Upper lobe of left lung (tissue), 6 donors: ENCODE measurements around the gene FARP1. TPM values are rescaled to one million over a fixed set of nuclear protein-coding genes. Genes with fewer than 3 reads are reported as not detected.
A peak's percentile ranks its signal among the peaks of the same experiment; 100 is the strongest.

ENCODE experiments used
- ATAC-seq, 2 donors: fragments of 200-7000 bp; cut with Tn5 transposase; one replicate each; pipeline ENCODE4 v1.9.1; 2022; ENCODE audit warnings: mild to moderate bottlenecking in 2 of 2, moderate library complexity in 2 of 2; ENCODE audit not compliant: low FRiP score in 2 of 2
- DNase-seq, 2 donors: peaks; one replicate each; pipeline ENCODE4 v3.0.0-alpha.2; 2019 to 2020
- H3K27ac ChIP-seq, 4 donors: fragments of 200-600 bp; sonication (generic); one replicate each; pipeline ENCODE4 v1.5.1; 2016 to 2019
- H3K27me3 ChIP-seq, 4 donors: fragments of 200-600 bp; sonication (generic); one replicate each; pipeline ENCODE4 v1.5.1; 2017 to 2019
- H3K36me3 ChIP-seq, 4 donors: fragments of 200-600 bp; sonication (generic); one replicate each; pipeline ENCODE4 v1.5.1; 2016 to 2019
- H3K4me1 ChIP-seq, 4 donors: fragments of 200-600 bp; sonication (generic); one replicate each; pipeline ENCODE4 v1.5.1; 2018 to 2019
- H3K4me3 ChIP-seq, 4 donors: fragments of 200-600 bp; sonication (generic); one replicate each; pipeline ENCODE4 v1.5.1; 2017 to 2019; ENCODE audit warnings: mild to moderate bottlenecking in 2 of 4, moderate library complexity in 1 of 4
- H3K9me3 ChIP-seq, 4 donors: fragments of 200-600 bp; sonication (generic); one replicate each; pipeline ENCODE4 v1.5.1; 2018 to 2019
- CTCF ChIP-seq, 6 experiments: fragments of 450-650 bp in 4 of 6; fragments of 200-600 bp in 2 of 6; sonication (generic) in 2 of 6; IDR thresholded peaks; one replicate each; pipeline ENCODE4 v1.5.1; 2016 to 2019; ENCODE audit warnings: antibody characterized with exemption in 6 of 6
- EP300 ChIP-seq, 4 donors: sonication (generic); formaldehyde crosslinking; IDR thresholded peaks; one replicate each; pipeline ENCODE4 v1.5.1; 2017; ENCODE audit warnings: antibody characterized with exemption in 4 of 4, control low read depth in 2 of 4
- POLR2A ChIP-seq, 4 donors: fragments of 450-650 bp; IDR thresholded peaks; one replicate each; pipeline ENCODE4 v1.5.1; 2016 to 2017; ENCODE audit warnings: antibody characterized with exemption in 4 of 4, mild to moderate bottlenecking in 2 of 4
- POLR2AphosphoS5 ChIP-seq, 2 donors: sonication (generic); formaldehyde crosslinking; IDR thresholded peaks; one replicate each; pipeline ENCODE4 v1.5.1; 2017; ENCODE audit warnings: antibody characterized with exemption in 2 of 2
- WGBS, 2 donors: methylation state at CpG; one replicate each; pipeline ENCODE4 v1.1.5; 2017 to 2018; 5-methylcytosine and 5-hydroxymethylcytosine counted together
- total RNA-seq, 6 donors: library from RNA; depleted of rRNA in 4 of 6; stranded (reverse); fragments of >200 nt in 4 of 6; gene quantifications; one replicate each; pipeline versions ENCODE4 v1.1.0 to v1.2.1, GENCODE V29; 2016 to 2021
- donor health status: DM: no; HTN: no; CAD: no; lungs with moderate emphysema.
- donor health status: DM: no; HTN: yes; CAD: no; lungs with severe emphysema.

FARP1 gene
- total RNA-seq, 6 donors from 2014 or later = 65.7 to 111 (median 91.8) TPM

DNA sequence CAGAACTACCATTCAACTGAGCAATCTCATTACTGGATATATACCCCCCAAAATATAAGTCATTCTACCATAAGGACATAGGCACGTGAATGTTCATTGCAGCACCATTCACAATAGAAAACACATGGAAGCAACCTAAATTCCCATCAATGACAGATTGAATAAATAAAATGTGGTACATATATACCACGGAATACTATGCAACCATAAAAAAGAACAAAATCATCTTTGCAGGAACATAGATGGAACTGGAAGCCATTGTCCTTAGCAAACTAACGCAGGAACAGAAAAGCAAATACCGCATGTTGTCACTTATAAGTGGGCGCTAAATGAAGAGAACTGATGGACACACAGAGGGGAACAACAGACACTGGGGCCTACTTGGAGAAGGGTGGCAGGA is 20.0 kb downstream of the FARP1 start:
- ATAC-seq (no peak), DNase-seq (no peak)
- no peaks in the 10 kb centered on the region for H3K27me3 ChIP-seq
- TF ChIP-seq POLR2A (IDR thresholded peaks at IDR 0.05) (no peak), POLR2AphosphoS5 (IDR thresholded peaks at IDR 0.05) (no peak), CTCF (IDR thresholded peaks at IDR 0.05) (no peak), EP300 (IDR thresholded peaks at IDR 0.05) (no peak)
- H3K4me3 ChIP-seq = no peak overlapping the region
- H3K4me1 ChIP-seq = peaks cover 0 to 8% (median under 1%) of the 10 kb centered on the region in 4 donors
- 96 to 97% methylated on average over 5 of the region's 5 CpGs for WGBS, 2 donors
- H3K9me3 ChIP-seq = no peaks in the 10 kb centered on the region
- H3K36me3 ChIP-seq = peaks cover 0 to 4% (median 0%) of the 10 kb centered on the region in 4 donors
- H3K27ac ChIP-seq = no peak overlapping the region

DNA sequence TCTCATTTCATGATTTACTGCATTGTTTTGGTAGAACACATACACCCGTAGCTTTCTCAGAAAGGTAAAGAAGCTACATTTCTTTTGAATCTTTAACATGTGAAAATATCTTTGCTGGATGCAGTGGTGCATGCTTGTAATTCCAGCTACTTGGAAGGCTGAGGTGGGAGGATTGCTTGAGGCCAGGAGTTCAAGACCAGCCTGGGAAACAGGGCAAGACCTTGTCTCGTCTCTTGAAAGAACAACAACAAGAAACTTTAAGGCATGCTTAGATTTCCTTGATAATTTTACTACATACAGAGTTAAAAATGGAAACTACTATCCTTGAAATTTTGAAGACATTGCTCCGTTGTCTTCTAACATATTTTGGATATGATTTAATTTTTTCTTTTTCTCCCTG is 26.4 kb downstream of the FARP1 start:
- H3K4me3 ChIP-seq = no peak overlapping the region
- H3K27me3 ChIP-seq = no peaks in the 10 kb centered on the region
- DNase-seq (no peak), ATAC-seq (no peak)
- no peak overlapping the region for H3K27ac ChIP-seq
- peaks cover 26 to 31% (median 29%) of the 10 kb centered on the region in 4 donors for H3K4me1 ChIP-seq
- TF ChIP-seq CTCF (IDR thresholded peaks at IDR 0.05) = no peak
- no peak for TF ChIP-seq EP300 (IDR thresholded peaks at IDR 0.05)
- TF ChIP-seq POLR2AphosphoS5 (IDR thresholded peaks at IDR 0.05) = no peak
- TF ChIP-seq POLR2A (IDR thresholded peaks at IDR 0.05) = no peak
- H3K9me3 ChIP-seq = no peaks in the 10 kb centered on the region
- H3K36me3 ChIP-seq = no peaks in the 10 kb centered on the region
- 82 to 90% methylated on average over 3 of the region's 3 CpGs for WGBS, 2 donors

DNA sequence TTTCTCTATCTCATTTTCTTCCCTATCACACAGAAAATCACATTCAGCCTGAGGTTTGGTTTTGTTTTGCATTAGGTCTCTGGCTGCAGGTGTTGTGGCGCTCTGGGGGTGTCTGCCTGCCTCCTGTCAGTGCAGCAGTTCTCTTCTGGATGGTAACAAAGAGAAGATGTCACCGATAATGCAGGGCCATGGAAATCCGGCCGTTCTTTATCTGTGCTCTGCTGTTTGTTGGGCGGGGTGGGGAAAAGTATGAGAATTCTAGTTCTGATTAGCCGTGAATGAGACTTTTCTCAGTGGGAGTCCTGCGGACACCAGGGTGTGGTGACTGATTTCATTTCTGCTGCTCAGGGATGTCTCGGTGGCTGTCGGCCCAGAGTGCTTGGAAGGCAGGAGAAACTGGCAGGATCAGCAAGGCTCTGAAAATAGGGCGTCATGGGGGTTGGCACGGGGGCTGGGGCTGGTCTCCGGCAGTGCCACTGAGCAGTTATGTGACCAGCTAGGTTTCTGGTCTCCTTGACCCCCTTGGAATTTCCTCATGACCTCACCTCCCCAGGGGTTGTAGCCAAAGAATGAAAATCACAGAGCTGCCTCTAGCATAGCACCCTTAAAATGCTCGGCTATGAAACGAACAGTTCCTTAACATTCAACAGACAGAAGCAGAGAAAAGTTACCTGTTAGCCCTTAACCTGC is 29.2 kb downstream of the FARP1 start:
- no peaks in the 10 kb centered on the region for H3K27me3 ChIP-seq
- H3K9me3 ChIP-seq = no peaks in the 10 kb centered on the region
- no peak for TF ChIP-seq POLR2A (IDR thresholded peaks at IDR 0.05)
- TF ChIP-seq EP300 (IDR thresholded peaks at IDR 0.05) = no peak
- TF ChIP-seq CTCF (IDR thresholded peaks at IDR 0.05) = no peak
- no peak for TF ChIP-seq POLR2AphosphoS5 (IDR thresholded peaks at IDR 0.05)
- peak; percentile 63 to 78 for ATAC-seq
- peak overlapping the region in 2 of 4 donors; percentile 7 to 9 for H3K4me3 ChIP-seq
- peak overlapping the region; percentile 70 to 85 (median 74) for H3K27ac ChIP-seq
- peaks cover 31 to 45% (median 39%) of the 10 kb centered on the region in 4 donors for H3K4me1 ChIP-seq
- H3K36me3 ChIP-seq = peaks cover 0 to 6% (median under 1%) of the 10 kb centered on the region in 4 donors
- peak; percentile 43 to 57 for DNase-seq
- WGBS, 2 donors = 32 to 36% methylated on average over 7 to 14 of the region's 14 CpGs

GRCh38 chr13:98172590-98173422 is 29.9 kb downstream of the FARP1 start:
- TF ChIP-seq POLR2AphosphoS5 (IDR thresholded peaks at IDR 0.05) (no peak), POLR2A (IDR thresholded peaks at IDR 0.05) (no peak), EP300 (IDR thresholded peaks at IDR 0.05) (no peak), CTCF (IDR thresholded peaks at IDR 0.05) (no peak)
- Histone ChIP-seq H3K9me3 (no peaks in the 10 kb centered on the region), H3K4me1 (peaks cover 31 to 45% (median 39%) of the 10 kb centered on the region in 4 donors), H3K27ac (peak overlapping the region; percentile 70 to 85 (median 74)), H3K36me3 (peaks cover 0 to 8% (median 3%) of the 10 kb centered on the region in 4 donors), H3K27me3 (no peaks in the 10 kb centered on the region), H3K4me3 (no peak overlapping the region)
- peak; percentile 19 to 40 for ATAC-seq
- DNase-seq = no peak
- WGBS, 2 donors = 29 to 42% methylated on average over 7 of the region's 7 CpGs
